Measurements from ENCODE around the gene PSMD14.
"Not testable (repeated sequence)": the region's sequence is repeated elsewhere in the genome, so short reads cannot be mapped to it uniquely, and the experiment has no call there.

The PSMD14 gene

DNA sequence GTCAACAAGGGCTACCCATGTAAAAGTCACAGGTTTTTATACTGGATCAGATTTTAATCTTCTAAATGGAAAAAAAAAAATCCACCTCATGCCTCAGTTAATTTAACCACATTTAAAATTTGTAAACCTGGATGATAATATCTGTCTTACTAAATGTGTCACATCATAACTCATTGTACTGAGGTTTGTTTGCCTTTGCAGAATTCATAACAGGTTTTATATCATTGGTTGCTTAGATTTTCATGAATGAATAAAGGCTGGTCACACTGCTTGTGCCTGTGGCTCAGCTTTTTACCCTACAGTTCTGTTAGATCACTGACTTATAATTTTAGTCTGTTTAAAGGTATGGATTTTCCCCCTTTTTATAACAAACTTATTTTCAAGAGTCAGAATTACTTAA is 48.9 kb downstream of the PSMD14 start:
- no peak for TF ChIP-seq CTCF (conservative IDR thresholded peaks at IDR 0.05)

GRCh38 chr2:161358838-161359237 is 50.6 kb downstream of the PSMD14 start:
- no peak for TF ChIP-seq CTCF (conservative IDR thresholded peaks at IDR 0.05)
- no peak overlapping the region for H3K27ac ChIP-seq

More for the DNA sequence above, 48.9 kb downstream of the PSMD14 start:
- no peak overlapping the region for H3K27ac ChIP-seq

- H3K27ac ChIP-seq = not testable (repeated sequence)
These were observed 52.0 kb downstream of the PSMD14 start for GRCh38 chr2:161360095-161360654.

DNA sequence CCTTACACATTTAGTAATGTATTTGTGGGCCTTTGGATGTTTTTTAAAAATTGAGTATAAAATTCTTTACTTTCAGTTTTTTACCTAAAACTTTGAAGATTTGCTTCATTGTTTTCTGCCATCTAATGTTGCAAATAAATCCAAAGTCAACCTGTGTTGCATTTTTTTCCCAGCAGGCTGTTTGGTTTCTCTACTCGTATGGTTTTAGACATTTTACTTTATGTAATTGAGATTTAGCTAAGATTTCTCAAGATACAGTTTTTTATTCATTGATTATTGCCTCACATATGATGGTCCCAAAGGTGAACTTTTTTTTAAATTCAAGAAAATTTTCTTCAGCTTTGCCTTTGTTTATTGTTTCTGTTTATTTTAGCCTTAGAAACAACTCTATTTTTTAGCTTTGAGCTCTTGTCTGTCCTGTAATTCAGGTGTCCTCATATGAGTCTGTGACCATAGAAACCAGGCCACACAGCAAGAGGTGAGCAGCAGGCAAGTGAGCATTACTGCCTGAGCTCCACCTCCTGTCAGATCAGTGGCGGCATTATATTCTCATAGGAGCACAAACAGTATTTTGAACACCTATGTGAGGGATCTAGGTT is 54.4 kb downstream of the PSMD14 start:
- TF ChIP-seq CTCF (conservative IDR thresholded peaks at IDR 0.05) = no peak
- H3K27ac ChIP-seq = no peak overlapping the region

GRCh38 chr2:161367675-161368074 is 59.5 kb downstream of the PSMD14 start:
- TF ChIP-seq CTCF (conservative IDR thresholded peaks at IDR 0.05) = no peak

DNA sequence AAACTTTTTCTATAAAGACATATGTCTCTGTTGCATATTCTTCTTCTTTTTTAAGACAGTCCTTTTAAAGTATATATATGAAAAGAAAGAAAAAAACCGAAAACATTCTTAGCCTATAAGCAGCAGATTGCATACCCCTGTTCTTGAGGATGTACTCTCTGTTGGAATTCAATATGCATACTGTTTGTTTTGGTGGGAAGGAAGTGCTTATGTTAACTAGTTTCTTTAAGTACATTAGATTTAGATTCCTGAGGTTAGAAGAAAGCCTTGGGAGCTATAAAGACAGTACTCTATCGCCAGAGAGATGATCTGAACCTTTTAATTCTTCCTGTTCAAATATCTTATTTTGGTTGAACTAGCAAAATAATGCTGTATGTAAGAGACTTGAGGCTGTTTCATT is 61.1 kb downstream of the PSMD14 start:
- H3K27ac ChIP-seq = no peak overlapping the region
- no peak for TF ChIP-seq CTCF (conservative IDR thresholded peaks at IDR 0.05)

More at GRCh38 chr2:161367675-161368074, 59.5 kb downstream of the PSMD14 start:
- H3K27ac ChIP-seq = no peak overlapping the region

DNA sequence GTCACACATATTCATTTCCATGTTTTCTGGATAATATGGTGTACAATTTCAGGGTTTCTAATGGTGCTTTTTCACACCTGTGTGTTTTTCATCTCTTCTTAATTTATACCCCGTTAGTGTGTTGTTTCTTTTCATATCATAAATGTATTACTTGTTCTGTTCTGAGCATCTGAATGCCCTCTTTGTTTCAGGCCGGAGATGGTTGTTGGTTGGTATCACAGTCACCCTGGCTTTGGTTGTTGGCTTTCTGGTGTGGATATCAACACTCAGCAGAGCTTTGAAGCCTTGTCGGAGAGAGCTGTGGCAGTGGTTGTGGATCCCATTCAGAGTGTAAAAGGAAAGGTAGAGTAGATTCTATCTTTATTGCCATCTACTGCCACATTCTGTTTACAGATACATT is 62.8 kb downstream of the PSMD14 start:
- TF ChIP-seq CTCF (conservative IDR thresholded peaks at IDR 0.05) = no peak
- H3K27ac ChIP-seq = peak overlapping the region; percentile 47; the same call in 1 of the 2 replicates

DNA sequence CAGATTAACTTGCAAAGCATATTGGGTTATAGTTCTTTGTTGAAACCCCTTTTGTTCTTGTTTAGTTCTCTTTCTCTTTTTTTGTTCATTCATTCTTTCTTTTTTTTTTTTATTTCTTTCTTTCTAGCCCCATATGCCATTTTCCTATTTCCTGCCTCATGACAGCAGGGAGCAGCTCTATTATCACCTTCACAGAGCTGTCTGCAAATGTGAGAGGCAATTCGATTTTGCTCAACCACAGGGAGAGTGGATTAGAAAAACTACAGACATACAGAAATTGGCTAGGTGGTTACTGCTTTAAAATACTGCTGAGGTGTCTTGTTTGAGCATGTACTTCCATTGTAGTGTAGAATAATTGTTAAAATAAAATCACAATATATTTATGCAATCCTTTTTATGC is 63.6 kb downstream of the PSMD14 start:
- TF ChIP-seq CTCF (conservative IDR thresholded peaks at IDR 0.05) = no peak
- H3K27ac ChIP-seq = peak overlapping the region; percentile 47

All from VCaP (cell line).